Measurements from ENCODE around the gene ADAMTS17.

Gene ADAMTS17

DNA sequence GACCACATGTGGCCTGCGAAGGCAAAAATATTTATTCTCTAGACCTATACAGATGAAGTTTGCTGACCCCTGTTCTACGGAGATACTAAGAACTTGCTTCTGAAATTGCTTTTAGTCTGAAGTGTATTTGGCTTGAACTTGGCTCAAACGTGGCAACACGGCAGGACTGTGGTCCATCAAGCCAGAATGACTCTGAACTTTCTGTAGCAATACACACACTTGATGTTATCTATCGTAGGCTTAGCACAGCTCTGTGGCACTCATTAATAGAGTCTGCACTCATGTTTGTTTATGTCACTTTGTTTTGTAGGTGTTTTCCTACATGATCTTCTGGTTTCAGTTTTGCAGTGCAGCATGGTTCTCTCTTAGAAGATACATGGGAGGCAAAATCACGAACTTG lies 298.1 kb downstream of the ADAMTS17 start:
- TF ChIP-seq, protein P1, sequence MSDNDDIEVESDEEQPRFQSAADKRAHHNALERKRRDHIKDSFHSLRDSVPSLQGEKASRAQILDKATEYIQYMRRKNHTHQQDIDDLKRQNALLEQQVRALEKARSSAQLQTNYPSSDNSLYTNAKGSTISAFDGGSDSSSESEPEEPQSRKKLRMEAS (IDR thresholded peaks at IDR 0.05; ENCODE audit: low read depth, low read length): no peak
- TF ChIP-seq, protein P2, sequence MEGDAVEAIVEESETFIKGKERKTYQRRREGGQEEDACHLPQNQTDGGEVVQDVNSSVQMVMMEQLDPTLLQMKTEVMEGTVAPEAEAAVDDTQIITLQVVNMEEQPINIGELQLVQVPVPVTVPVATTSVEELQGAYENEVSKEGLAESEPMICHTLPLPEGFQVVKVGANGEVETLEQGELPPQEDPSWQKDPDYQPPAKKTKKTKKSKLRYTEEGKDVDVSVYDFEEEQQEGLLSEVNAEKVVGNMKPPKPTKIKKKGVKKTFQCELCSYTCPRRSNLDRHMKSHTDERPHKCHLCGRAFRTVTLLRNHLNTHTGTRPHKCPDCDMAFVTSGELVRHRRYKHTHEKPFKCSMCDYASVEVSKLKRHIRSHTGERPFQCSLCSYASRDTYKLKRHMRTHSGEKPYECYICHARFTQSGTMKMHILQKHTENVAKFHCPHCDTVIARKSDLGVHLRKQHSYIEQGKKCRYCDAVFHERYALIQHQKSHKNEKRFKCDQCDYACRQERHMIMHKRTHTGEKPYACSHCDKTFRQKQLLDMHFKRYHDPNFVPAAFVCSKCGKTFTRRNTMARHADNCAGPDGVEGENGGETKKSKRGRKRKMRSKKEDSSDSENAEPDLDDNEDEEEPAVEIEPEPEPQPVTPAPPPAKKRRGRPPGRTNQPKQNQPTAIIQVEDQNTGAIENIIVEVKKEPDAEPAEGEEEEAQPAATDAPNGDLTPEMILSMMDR (IDR thresholded peaks at IDR 0.05; ENCODE audit: low read depth, low read length): no peak
- TF ChIP-seq MYC (IDR thresholded peaks at IDR 0.05; ENCODE audit: low read depth, low read length) (no peak), POLR2A (IDR thresholded peaks at IDR 0.05; ENCODE audit: extremely low read depth, insufficient read length) (no peak)
- no peak overlapping the region for H3K4me3 ChIP-seq (ENCODE audit: low read depth, low read length)
- DNase-seq (ENCODE audit: low read depth): no peak

- DNase-seq (ENCODE audit: low read depth): peak; percentile 25
Measured at GRCh38 chr15:100043068-100043641, 298.6 kb downstream of the ADAMTS17 start.

GRCh38 chr15:100042558-100042957 lies 299.2 kb downstream of the ADAMTS17 start:
- DNase-seq (ENCODE audit: low read depth): peak; percentile 48

More at GRCh38 chr15:100043068-100043641, 298.6 kb downstream of the ADAMTS17 start:
- H3K4me3 ChIP-seq (ENCODE audit: low read depth, low read length): no peak overlapping the region
- TF ChIP-seq MYC (IDR thresholded peaks at IDR 0.05; ENCODE audit: low read depth, low read length) (no peak), POLR2A (IDR thresholded peaks at IDR 0.05; ENCODE audit: extremely low read depth, insufficient read length) (no peak)
- TF ChIP-seq, protein P1 (IDR thresholded peaks at IDR 0.05; ENCODE audit: low read depth, low read length): no peak
- TF ChIP-seq, protein P2 (IDR thresholded peaks at IDR 0.05; ENCODE audit: low read depth, low read length): no peak

DNA sequence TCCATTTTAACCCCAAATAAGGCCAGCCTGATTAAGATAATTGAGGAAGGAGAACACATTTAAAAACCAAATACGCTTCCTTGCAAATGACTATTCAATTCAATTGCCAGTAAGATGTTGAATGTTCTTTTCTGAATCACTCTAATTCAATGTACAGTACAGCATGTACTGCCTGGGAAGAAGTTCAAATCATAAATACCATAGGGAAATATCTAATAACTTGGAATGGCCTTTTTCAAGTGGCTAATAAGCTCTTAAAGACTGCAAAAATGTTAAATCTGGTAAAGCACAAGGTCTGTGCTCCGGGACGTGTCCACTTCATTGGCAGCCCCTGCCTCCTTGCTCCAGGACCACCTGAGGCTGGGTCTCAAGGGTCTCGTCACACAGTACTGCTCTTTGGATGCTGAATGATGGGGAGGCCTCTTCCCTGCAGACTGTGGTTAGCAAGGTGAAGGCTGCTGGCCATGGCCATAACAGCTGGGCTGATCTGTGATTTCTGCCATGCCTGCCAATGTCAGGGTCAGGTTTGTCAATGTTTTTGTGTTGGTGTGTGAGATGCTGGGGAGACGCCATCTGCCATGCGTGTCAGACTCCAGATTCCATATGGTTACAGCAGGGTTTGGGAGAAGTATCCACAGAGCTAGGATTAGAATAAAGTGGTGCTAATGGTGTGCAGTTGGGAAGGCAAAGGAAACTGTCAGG lies 300.5 kb downstream of the ADAMTS17 start:
- H3K4me3 ChIP-seq (ENCODE audit: low read depth, low read length): no peak overlapping the region
- DNase-seq (ENCODE audit: low read depth): no peak
- TF ChIP-seq, protein P2 (IDR thresholded peaks at IDR 0.05; ENCODE audit: low read depth, low read length): no peak
- TF ChIP-seq, protein P1 (IDR thresholded peaks at IDR 0.05; ENCODE audit: low read depth, low read length): no peak
- no peak for TF ChIP-seq POLR2A (IDR thresholded peaks at IDR 0.05; ENCODE audit: extremely low read depth, insufficient read length)
- TF ChIP-seq MYC (IDR thresholded peaks at IDR 0.05; ENCODE audit: low read depth, low read length): no peak

More at GRCh38 chr15:100042558-100042957, 299.2 kb downstream of the ADAMTS17 start:
- TF ChIP-seq, protein P1 (IDR thresholded peaks at IDR 0.05; ENCODE audit: low read depth, low read length): no peak
- TF ChIP-seq, protein P2 (IDR thresholded peaks at IDR 0.05; ENCODE audit: low read depth, low read length): no peak
- no peak for TF ChIP-seq MYC (IDR thresholded peaks at IDR 0.05; ENCODE audit: low read depth, low read length)
- TF ChIP-seq POLR2A (IDR thresholded peaks at IDR 0.05; ENCODE audit: extremely low read depth, insufficient read length): no peak
- no peak overlapping the region for H3K4me3 ChIP-seq (ENCODE audit: low read depth, low read length)

DNA sequence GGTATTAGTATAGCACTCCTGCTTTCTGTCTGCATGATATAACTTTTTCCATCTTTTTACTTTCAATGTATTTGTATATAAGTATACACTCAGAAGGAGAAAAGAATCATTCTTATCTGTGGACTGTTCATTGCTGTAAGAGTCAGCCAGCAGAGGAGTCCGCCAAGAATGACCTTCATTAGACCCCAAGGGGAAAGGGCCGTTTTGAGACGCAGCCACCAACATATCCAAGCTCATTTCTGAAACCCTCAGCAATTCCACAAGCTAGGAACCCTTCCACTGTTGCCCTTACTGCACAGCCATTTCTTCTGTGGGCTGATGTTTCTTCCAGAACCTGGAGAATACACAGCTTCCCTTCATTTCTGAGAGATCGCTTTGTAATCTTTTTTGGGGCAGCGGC lies 301.8 kb downstream of the ADAMTS17 start:
- no peak for TF ChIP-seq POLR2A (IDR thresholded peaks at IDR 0.05; ENCODE audit: extremely low read depth, insufficient read length)
- TF ChIP-seq, protein P1 (IDR thresholded peaks at IDR 0.05; ENCODE audit: low read depth, low read length): no peak
- no peak for TF ChIP-seq MYC (IDR thresholded peaks at IDR 0.05; ENCODE audit: low read depth, low read length)
- TF ChIP-seq, protein P2 (IDR thresholded peaks at IDR 0.05; ENCODE audit: low read depth, low read length): no peak
- H3K4me3 ChIP-seq (ENCODE audit: low read depth, low read length): no peak overlapping the region
- DNase-seq (ENCODE audit: low read depth): no peak
